ENCODE measurements around the gene C1orf232. TPM values are rescaled to one million over a fixed set of nuclear protein-coding genes. Genes with fewer than 3 reads are reported as not detected.

C1orf232 gene
- total and polyA plus RNA-seq, 2 of the 13 experiments (the other 11 are each of a cell fraction or from before 2014, with no cell fraction given), result not detected

DNA sequence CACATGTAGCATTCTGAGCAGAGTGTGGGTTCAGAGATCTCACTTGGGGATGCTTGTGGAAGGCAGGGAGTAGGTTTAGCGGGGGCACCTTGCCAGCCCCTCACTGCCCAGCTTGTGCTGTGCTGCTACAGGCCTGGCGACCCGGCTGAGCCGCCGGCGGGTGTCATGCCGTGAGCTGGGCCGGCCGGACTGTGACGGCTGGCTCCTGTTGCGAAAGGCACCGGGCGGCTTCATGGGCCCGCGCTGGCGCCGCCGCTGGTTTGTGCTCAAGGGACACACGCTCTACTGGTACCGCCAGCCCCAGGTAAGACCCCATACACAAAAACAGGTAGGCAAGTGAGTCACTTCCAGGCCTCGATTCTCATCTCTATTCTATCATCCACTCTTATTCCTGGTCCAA is 16.1 kb upstream of the C1orf232 start (continued):
- TF ChIP-seq CEBPG (CRISPR knock-in tag; IDR thresholded peaks at IDR 0.05), result 0 out of 2 replicates have a peak, but pooled peaks have one; percentile 33
- no peak for TF ChIP-seq MIXL1 (CRISPR knock-in tag; IDR thresholded peaks at IDR 0.05)
- peak; percentile 57; the same call in 1 of the 2 replicates for TF ChIP-seq CEBPB (IDR thresholded peaks at IDR 0.05; ENCODE audit: borderline replicate concordance, low read depth, low read length)
- 0 out of 2 replicates have a peak, but pooled peaks have one; percentile 29 for TF ChIP-seq ZNF629 (CRISPR knock-in tag; conservative IDR thresholded peaks at IDR 0.05)
- TF ChIP-seq RARA (CRISPR knock-in tag; IDR thresholded peaks at IDR 0.05), result no peak
- no peak for TF ChIP-seq ZFP82 (CRISPR knock-in tag; IDR thresholded peaks at IDR 0.05; ENCODE audit: borderline replicate concordance)
- no peak for TF ChIP-seq ZNF3 (CRISPR knock-in tag; IDR thresholded peaks at IDR 0.05)

- no peak overlapping the region for H3K4me3 ChIP-seq (replicated peaks in 1 of 3; ENCODE audit: insufficient read depth in 1 of 3, low read depth in 2 of 3, low read length in 3 of 3)
- H3K4me2 ChIP-seq (ENCODE audit: low read depth, low read length), result no peak overlapping the region
- no peak overlapping the region for H3K9ac ChIP-seq (ENCODE audit: insufficient read depth, low read depth, low read length)
- FAIRE-seq (no peak), ATAC-seq (no peak), DNase-seq (ENCODE audit: low spot score) (no peak)
- BruUV-seq (replicated peaks), result no TSS peak
- H3K27me3 ChIP-seq (ENCODE audit: control insufficient read depth in 1 of 2, insufficient read depth in 2 of 2, low read length in 2 of 2), result no peaks in the 10 kb centered on the region
- TF ChIP-seq IKZF4 (CRISPR knock-in tag; IDR thresholded peaks at IDR 0.05; ENCODE audit: borderline replicate concordance, low read depth, not compliant biosample characterization), result no peak
- TF ChIP-seq, protein P1, sequence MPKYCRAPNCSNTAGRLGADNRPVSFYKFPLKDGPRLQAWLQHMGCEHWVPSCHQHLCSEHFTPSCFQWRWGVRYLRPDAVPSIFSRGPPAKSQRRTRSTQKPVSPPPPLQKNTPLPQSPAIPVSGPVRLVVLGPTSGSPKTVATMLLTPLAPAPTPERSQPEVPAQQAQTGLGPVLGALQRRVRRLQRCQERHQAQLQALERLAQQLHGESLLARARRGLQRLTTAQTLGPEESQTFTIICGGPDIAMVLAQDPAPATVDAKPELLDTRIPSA (CRISPR knock-in tag; IDR thresholded peaks at IDR 0.05; ENCODE audit: borderline replicate concordance), result no peak
- no peak for TF ChIP-seq MTA1 (CRISPR knock-in tag; IDR thresholded peaks at IDR 0.05; ENCODE audit: borderline replicate concordance)
- no peak for TF ChIP-seq ZNF280D (CRISPR knock-in tag; IDR thresholded peaks at IDR 0.05)
- TF ChIP-seq BATF2 (CRISPR knock-in tag; IDR thresholded peaks at IDR 0.05), result no peak
- TF ChIP-seq ZNF335 (CRISPR knock-in tag; IDR thresholded peaks at IDR 0.05), result no peak
- TF ChIP-seq ZNF781 (CRISPR knock-in tag; IDR thresholded peaks at IDR 0.05; ENCODE audit: borderline replicate concordance, not compliant biosample characterization), result no peak
- no peak for TF ChIP-seq HDAC6 (IDR thresholded peaks at IDR 0.05; ENCODE audit: low read depth, low read length)
- POLR2A ChIA-PET, result interaction anchor here (1.2 to 2.0 kb wide), 2 partner anchors 14 to 50 kb away, joined by 3 to 4 read pairs; partner anchors contain the start of gene CEP85
- intact Hi-C loops (cut with micrococcal nuclease; ENCODE audit: unreplicated experiment), result no loop called here
- H4K20me1 ChIP-seq (ENCODE audit: insufficient read depth, low read length), result no peaks in the 10 kb centered on the region
- H2AFZ ChIP-seq (ENCODE audit: low read length), result no peak overlapping the region
- H3K4me1 ChIP-seq (ENCODE audit: insufficient read depth, low read length), result no peaks in the 10 kb centered on the region
- 82% methylated on average over 7 of the region's 7 CpGs for WGBS (ENCODE audit: low lambda C conversion rate)
- H3K79me2 ChIP-seq (ENCODE audit: insufficient read depth, low read length), result no peaks in the 10 kb centered on the region
- peaks cover 2% of the 10 kb centered on the region in 2 experiments; a peak in 2 of 5 replicates for H3K36me3 ChIP-seq (replicated peaks in 1 of 2; ENCODE audit: control insufficient read depth in 1 of 2, insufficient read depth in 2 of 2, low read length in 2 of 2)
- H3K27ac ChIP-seq (ENCODE audit: extremely low read length, insufficient read depth, low read length), result no peak overlapping the region
- CTCF ChIA-PET (ENCODE audit: low intra/inter-chr PET ratio, low total read pairs), result no interaction called here
- H3K9me3 ChIP-seq (ENCODE audit: low read length), result no peaks in the 10 kb centered on the region
- in situ Hi-C loops (cut with HindIII; ENCODE audit: extremely low pct_ligation_motif_present, low pct_unique_long_range_greater_than_20kb), result no loop called here
These were observed 15.3 kb upstream of the C1orf232 start for GRCh38 chr1:26184086-26184485.

Measured in HepG2 (cell line).